Measurements from ENCODE around the gene ZNF611.

GRCh38 chr19:52687684-52688083, 47.2 kb downstream of the ZNF611 start:
- TF ChIP-seq CTCF (IDR thresholded peaks at IDR 0.05; ENCODE audit: insufficient read depth, low read depth, low read length) (no peak), EZH2 (IDR thresholded peaks at IDR 0.05; ENCODE audit: insufficient read depth, low read length) (no peak)
